Activated T-cell treated with anti-CD3 and anti-CD28 coated beads, Interleukin-2, amount 50 U/mL, for 72 hours (primary cell): ENCODE results near the gene POMGNT2. TPM values are rescaled to one million over a fixed set of nuclear protein-coding genes. Genes with fewer than 3 reads are reported as not detected.
A peak's percentile ranks its signal among the peaks of the same experiment; 100 is the strongest.

ENCODE experiments used
- ATAC-seq, 2 donors: fragments of 150-1000 bp; cut with Tn5 transposase; replicated peaks in 1 of 2; 2 replicates each; pipeline ENCODE4 v1.10.0; 2021; ENCODE audit warnings: moderate library complexity in 2 of 2, mild to moderate bottlenecking in 1 of 2
- DNase-seq, 2 donors: peaks; one replicate each; pipeline ENCODE4 v3.0.0; 2021 to 2022; ENCODE audit warnings: mixed read lengths in 1 of 2
- H3K27ac Mint-ChIP-seq: one replicate; pipeline ENCODE4 v1.8.0; 2022; ENCODE audit warnings: mild to moderate bottlenecking, moderate library complexity, mixed read lengths
- H3K27me3 Mint-ChIP-seq: one replicate; pipeline ENCODE4 v1.8.0; 2022; ENCODE audit warnings: low read depth, mixed read lengths
- H3K36me3 Mint-ChIP-seq, 2 donors: one replicate each; pipeline ENCODE4 v1.8.0; 2022; ENCODE audit warnings: mixed read lengths in 2 of 2, mild to moderate bottlenecking in 1 of 2; ENCODE audit not compliant: insufficient read depth in 2 of 2
- H3K4me1 Mint-ChIP-seq: one replicate; pipeline ENCODE4 v1.8.0; 2022; ENCODE audit warnings: low read depth, mixed read lengths
- H3K4me3 Mint-ChIP-seq, 2 donors: one replicate each; pipeline ENCODE4 v1.8.0; 2022; ENCODE audit warnings: mild to moderate bottlenecking in 2 of 2, mixed read lengths in 2 of 2, moderate library complexity in 2 of 2
- H3K9me3 Mint-ChIP-seq, 2 donors: one replicate each; pipeline ENCODE4 v1.8.0; 2022; ENCODE audit warnings: mixed read lengths in 2 of 2
- total RNA-seq, 2 donors: library from RNA; stranded (reverse); gene quantifications; one replicate each; pipeline ENCODE4 v1.2.3, GENCODE V29; 2022

Gene POMGNT2
- total RNA-seq, 2 donors from 2014 or later: 5.0 to 6.6 TPM

DNA sequence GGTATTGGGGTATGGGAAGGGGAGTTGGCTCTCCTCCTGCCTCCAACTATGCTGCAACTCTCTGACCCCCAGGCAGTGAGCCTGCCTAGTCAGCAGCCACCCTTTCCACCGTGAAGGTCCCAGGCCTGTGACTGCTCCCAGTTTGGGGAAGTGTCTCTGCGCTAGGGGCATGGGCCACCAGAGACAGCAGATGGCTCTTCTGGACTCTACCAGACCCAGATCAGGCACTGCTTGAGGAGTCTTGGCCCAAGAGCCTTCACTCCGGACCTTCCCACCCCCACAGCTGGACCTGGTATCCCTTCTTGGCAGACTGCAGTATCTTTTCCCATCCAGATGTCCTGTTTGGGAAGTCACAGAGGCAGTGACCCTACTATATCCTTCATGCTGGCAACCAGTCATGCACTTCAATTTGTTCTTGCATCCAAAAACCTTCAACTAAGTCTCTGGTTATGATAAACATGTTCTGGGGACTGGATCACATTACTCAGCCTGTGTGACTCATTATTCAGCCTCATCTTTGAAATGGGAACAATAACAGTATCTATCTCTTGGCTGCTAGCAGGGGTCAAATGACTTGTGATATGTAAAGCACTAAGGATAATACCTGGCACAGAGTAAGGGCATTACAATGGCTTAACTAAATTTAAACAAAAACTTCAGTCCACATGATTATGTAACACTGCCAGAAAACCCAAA is 62.7 kb downstream of the POMGNT2 start:
- peaks cover 5 to 8% of the 10 kb centered on the region in 2 donors for H3K36me3 Mint-ChIP-seq
- H3K4me3 Mint-ChIP-seq: no peak overlapping the region
- ATAC-seq (peak; percentile 29 to 39), DNase-seq (no peak)
- peaks cover 5% of the 10 kb centered on the region for H3K4me1 Mint-ChIP-seq
- no peak overlapping the region for H3K27ac Mint-ChIP-seq
- no peaks in the 10 kb centered on the region for H3K27me3 Mint-ChIP-seq
- peaks cover 10 to 18% of the 10 kb centered on the region in 2 donors for H3K9me3 Mint-ChIP-seq

DNA sequence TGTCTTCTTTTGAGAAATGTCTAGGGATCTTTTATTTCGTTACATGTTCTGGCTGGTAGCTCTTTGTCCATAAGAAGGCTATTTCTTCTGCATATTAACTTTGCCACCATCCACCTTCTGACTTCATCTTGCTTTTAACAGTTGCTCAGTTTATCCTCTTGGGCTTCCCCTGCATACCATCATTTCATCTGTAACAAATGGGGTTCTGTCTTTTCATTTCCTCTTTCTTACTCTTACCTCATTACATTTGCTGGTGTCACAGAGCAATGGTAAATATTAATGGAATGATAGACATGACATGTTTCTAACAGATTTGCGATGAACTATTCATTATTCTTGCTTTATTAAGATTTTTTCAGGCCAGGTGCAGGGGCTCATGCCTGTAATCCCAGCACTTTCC is 64.4 kb downstream of the POMGNT2 start:
- Mint-ChIP-seq H3K4me3 (no peak overlapping the region), H3K36me3 (peaks cover 2 to 5% of the 10 kb centered on the region in 2 donors), H3K4me1 (peaks cover 10% of the 10 kb centered on the region), H3K27me3 (no peaks in the 10 kb centered on the region), H3K9me3 (peaks cover 8 to 9% of the 10 kb centered on the region in 2 donors), H3K27ac (no peak overlapping the region)
- DNase-seq (no peak), ATAC-seq (no peak)

DNA sequence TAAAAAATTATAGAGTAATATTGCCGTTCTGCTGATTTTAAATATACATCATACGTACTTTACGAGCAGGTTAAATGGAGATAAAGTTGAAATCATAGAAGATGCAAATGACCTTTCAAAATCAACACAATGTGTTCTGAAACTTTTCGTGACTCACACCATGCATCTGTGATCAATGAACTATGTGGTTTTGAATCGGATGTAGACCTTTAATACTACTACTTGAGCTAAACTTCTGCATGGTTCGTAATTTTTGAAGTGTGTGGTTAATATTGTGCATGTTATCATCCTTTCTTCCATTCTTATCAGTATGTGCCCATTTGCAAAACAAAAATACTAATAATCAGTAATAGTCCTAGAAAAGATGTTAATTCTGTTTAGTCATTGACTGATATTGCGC is 67.9 kb downstream of the POMGNT2 start:
- peak overlapping the region in 1 of 2 donors; percentile 65 for H3K4me3 Mint-ChIP-seq
- no peaks in the 10 kb centered on the region for H3K9me3 Mint-ChIP-seq
- no peak overlapping the region for H3K27ac Mint-ChIP-seq
- peak; percentile 57 to 63 for ATAC-seq
- no peaks in the 10 kb centered on the region for H3K36me3 Mint-ChIP-seq
- no peaks in the 10 kb centered on the region for H3K27me3 Mint-ChIP-seq
- H3K4me1 Mint-ChIP-seq: peaks cover 10% of the 10 kb centered on the region
- no peak for DNase-seq

DNA sequence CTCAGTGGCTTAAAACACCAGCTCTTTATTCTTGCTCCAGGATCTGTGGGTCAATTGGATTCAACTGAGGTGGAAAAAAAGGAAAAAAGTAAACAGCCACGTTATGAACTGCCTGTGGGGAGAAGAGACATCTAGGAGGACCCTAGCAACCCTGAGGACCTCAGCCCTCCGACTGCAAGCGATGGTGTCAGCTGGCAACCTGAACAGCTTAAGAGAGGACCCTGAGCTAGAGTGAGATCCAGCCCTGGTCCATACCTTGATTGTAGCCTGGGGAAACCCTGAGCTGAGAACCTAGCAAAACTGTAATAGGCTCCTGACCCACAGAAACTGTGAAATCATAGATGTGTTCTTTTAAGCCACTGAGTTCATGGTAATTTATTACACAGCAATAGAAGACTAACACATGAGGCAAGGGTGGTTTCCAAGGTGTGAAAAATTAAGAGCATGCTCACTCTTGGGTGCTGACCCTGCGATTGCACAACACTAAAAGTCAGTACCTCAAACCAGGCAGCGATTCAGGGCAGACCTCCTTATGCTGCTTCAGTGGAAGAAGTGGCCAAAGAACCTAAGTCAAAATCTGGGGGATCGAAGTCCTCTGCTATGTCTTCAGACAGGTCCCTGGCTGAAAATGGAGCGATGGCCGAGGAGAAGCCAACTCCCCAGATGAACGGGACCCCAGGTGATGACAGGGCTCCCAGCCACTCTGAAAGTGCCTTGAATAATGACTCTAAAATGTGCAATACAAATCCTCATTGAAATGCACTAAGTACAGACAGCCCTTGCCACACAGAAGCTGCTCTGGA is 69.1 kb downstream of the POMGNT2 start:
- ATAC-seq (peak; percentile 34 to 61), DNase-seq (no peak)
- Mint-ChIP-seq H3K9me3 (no peaks in the 10 kb centered on the region), H3K27ac (no peak overlapping the region), H3K4me3 (peak overlapping the region in 1 of 2 donors; percentile 43), H3K36me3 (no peaks in the 10 kb centered on the region), H3K4me1 (peaks cover 10% of the 10 kb centered on the region), H3K27me3 (no peaks in the 10 kb centered on the region)

DNA sequence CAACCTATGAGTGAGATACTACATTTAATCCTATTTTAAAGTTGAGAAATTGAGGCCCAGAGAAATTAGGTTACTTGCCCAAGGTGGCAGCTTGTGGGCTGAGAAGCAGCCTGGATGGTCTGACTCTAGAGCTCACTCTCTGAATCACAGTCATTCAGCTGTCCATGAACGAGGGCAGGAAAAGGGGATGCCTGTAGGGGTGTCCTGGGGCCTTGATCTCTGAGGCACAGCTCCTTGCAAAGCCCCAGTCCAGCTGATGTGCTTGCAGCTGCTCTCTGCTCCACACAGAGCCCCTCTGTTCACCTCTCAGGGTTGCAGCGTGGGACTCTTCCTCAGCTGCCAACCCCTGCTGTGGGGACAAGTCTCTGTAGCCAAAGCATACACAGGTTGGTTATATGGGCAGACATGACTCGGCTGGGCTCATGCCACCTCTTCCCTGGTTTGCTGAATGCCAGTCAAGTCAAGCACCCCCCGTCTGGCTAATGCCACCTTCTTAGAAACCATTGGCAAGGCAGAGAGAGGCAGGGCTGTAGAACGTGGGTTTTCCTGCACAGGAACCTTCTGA is 70.0 kb downstream of the POMGNT2 start:
- Mint-ChIP-seq H3K4me3 (no peak overlapping the region), H3K27me3 (no peaks in the 10 kb centered on the region), H3K27ac (no peak overlapping the region), H3K4me1 (peaks cover 10% of the 10 kb centered on the region), H3K36me3 (no peaks in the 10 kb centered on the region), H3K9me3 (no peaks in the 10 kb centered on the region)
- ATAC-seq (no peak), DNase-seq (no peak)

DNA sequence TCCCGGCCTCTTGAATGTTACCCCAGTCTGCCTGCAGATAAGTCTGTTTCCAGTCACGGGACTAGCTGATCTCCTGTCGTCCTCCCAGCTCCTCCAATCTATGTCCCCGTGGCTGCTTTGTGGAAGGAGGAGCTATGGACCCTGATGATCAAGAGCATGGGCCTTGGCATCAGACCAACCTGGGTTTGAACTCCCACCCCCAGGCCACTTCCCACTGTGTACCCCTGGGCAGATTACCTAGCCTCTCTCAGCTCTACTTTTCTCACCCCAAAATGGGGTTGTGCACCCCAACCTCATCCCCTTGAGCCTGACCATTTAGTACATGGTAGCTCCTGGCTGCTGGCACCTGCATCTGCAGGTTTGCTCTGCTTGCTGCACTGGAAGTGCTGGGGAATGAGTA is 71.0 kb downstream of the POMGNT2 start:
- H3K4me1 Mint-ChIP-seq: peaks cover 10% of the 10 kb centered on the region
- H3K27ac Mint-ChIP-seq: no peak overlapping the region
- H3K36me3 Mint-ChIP-seq: no peaks in the 10 kb centered on the region
- H3K4me3 Mint-ChIP-seq: no peak overlapping the region
- DNase-seq (no peak), ATAC-seq (no peak)
- no peaks in the 10 kb centered on the region for H3K9me3 Mint-ChIP-seq
- no peaks in the 10 kb centered on the region for H3K27me3 Mint-ChIP-seq

DNA sequence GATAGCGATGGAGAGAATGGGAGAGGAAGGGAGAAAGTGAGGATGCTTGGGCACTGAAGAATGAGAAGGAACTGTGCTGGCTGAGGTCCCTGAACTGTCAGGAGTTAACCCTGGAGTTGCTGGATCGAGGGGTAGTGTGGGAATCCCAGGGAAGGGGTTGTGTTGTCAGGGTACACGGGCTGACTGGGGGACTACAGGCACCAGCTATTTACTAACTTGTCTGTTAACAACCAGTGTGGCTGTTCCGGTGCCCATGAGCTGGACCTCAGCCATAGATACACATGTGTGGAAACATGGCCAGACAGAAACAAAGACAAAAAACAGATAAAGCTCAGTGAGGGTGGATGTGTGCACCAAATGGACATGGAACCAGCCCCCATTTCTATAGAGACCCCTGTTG is 71.7 kb downstream of the POMGNT2 start:
- no peaks in the 10 kb centered on the region for H3K9me3 Mint-ChIP-seq
- H3K36me3 Mint-ChIP-seq: no peaks in the 10 kb centered on the region
- H3K4me1 Mint-ChIP-seq: peaks cover 10% of the 10 kb centered on the region
- no peak overlapping the region for H3K4me3 Mint-ChIP-seq
- H3K27me3 Mint-ChIP-seq: no peaks in the 10 kb centered on the region
- H3K27ac Mint-ChIP-seq: no peak overlapping the region
- ATAC-seq (no peak), DNase-seq (no peak)

DNA sequence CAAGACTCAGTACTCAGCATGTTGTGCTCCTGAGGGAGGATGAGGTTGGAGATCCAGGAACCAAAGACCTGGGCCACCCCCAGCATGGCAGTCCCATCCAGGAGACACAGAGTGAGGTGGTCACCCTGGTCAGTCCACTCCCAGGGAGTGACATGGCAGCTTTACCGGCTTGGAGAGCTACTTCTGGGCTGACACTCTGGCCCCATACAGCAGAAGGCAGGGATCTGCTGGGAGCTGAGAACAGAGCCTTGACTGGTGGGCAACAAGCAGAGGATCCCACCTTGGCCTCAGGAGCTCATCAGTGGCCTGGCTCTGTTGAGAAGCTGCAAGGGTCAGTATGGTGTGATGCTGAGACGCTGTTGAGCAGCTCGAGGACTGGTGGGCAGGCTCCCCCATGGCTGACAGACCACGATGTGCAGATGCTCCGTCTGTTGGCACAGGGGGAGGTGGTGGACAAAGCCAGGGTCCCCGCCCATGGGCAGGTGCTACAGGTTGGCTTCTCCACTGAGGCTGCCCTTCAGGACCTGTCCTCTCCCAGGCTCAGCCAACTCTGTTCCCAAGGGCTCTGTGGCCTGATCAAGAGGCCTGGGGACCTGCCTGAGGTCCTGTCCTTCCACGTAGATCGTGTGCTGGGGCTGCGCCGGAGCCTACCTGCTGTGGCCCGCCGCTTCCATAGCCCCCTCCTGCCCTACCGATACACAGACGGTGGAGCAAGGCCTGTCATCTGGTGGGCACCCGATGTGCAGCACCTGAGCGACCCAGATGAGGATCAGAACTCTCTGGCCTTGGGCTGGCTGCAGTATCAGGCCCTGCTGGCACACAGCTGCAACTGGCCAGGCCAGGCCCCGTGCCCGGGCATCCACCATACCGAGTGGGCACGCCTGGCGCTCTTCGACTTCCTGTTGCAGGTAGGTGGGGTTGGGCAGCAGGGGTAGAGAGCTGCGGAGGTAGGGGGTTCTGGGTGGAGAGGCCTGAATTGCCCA is 72.9 kb downstream of the POMGNT2 start:
- Mint-ChIP-seq H3K4me1 (peaks cover 2% of the 10 kb centered on the region), H3K9me3 (no peaks in the 10 kb centered on the region), H3K36me3 (no peaks in the 10 kb centered on the region), H3K4me3 (no peak overlapping the region), H3K27ac (no peak overlapping the region), H3K27me3 (no peaks in the 10 kb centered on the region)
- DNase-seq (no peak), ATAC-seq (no peak)

DNA sequence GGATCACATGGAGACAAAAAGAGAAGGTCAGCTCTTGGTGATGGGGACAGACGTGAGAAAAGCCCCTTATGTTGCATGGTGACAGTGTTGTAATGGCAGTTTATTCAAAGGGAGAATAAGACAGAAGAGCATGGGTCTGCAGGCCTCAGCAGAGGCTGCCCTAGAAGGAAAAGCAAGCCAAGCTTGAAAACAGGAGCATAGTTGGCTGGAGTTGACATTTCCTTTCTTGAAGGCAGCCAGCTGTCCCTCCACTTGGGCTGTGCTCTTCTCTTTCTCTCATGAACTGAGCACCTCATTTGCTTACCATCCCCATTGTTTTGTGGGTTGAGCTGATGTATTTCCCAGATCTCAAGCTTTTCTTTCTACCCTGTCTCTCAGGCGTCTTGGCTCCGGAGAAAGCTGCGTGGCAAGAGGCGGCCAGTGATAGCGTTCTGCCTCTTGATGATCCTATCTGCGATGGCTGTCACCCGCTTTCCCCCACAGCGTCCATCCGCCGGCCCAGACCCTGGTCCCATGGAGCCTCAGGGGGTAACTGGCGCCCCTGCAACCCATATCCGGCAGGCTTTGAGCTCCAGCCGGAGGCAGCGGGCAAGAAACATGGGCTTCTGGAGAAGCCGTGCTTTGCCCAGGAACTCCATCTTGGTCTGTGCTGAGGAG is 73.9 kb downstream of the POMGNT2 start:
- no peak overlapping the region for H3K4me3 Mint-ChIP-seq
- no peak for DNase-seq
- H3K36me3 Mint-ChIP-seq: no peaks in the 10 kb centered on the region
- H3K4me1 Mint-ChIP-seq: no peaks in the 10 kb centered on the region
- no peak overlapping the region for H3K27ac Mint-ChIP-seq
- H3K9me3 Mint-ChIP-seq: no peaks in the 10 kb centered on the region
- H3K27me3 Mint-ChIP-seq: no peaks in the 10 kb centered on the region
- no peak for ATAC-seq

DNA sequence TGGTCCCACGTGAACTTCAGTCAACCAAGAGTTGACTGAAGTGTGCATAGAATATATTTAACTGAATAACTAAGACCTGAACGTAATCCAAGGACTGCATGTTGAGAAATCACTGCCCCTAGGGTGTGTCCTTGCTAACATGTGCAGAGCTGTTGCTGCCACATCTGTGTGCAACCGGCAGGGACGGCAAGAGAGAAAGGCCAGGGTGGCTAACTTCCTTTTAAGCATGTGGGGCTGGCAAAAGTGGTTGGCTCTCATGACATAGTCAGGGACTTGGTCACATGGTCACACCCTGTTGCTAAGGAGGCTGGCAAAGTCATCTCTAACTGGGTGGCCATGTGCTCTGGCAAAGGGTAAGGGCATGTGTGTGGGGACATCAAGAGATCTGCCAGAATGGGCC is 74.4 kb downstream of the POMGNT2 start:
- ATAC-seq: no peak

DNA sequence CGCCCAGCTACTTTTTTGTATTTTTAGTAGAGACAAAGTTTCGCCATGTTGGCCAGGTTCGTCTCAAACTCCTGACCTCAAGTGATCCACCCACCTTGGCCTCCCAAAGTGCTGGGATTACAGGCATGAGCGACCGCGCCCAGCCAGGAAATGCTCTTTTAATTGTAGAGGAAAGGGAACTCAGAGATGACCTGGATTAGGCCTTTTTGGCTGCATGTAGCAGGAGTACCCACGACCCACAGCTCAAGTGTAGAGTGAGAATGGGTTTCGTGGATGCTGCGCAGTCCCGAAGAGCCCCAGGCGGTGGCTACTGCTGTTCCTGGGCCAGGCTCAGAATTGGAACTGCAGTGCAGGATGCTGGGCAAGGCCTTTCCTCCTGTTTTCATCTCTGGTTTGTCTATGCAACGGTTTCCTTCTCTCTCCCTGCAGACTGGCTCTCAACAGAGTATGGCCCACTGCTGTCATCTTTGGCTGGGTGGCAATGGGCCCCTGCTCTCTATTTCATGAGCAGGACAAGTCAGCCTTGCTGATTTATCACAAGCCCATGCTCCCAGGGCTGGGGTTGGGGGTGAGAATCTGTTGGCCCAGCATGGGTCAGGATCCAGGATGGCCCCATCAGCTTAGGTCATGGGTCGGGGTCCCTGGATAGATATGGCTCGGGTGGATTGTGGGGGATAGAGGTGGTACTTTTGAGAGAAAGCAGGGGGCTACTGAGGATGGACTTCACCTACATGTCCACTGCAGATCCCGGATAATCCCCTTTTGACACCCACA is 75.5 kb downstream of the POMGNT2 start:
- H3K4me1 Mint-ChIP-seq: peaks cover 5% of the 10 kb centered on the region
- H3K36me3 Mint-ChIP-seq: no peaks in the 10 kb centered on the region
- DNase-seq (no peak), ATAC-seq (no peak)
- no peak overlapping the region for H3K27ac Mint-ChIP-seq
- H3K9me3 Mint-ChIP-seq: no peaks in the 10 kb centered on the region
- H3K4me3 Mint-ChIP-seq: no peak overlapping the region
- H3K27me3 Mint-ChIP-seq: no peaks in the 10 kb centered on the region

More for the DNA sequence above, 74.4 kb downstream of the POMGNT2 start:
- DNase-seq: no peak
- Mint-ChIP-seq H3K27me3 (no peaks in the 10 kb centered on the region), H3K4me3 (no peak overlapping the region), H3K27ac (no peak overlapping the region), H3K36me3 (no peaks in the 10 kb centered on the region), H3K9me3 (no peaks in the 10 kb centered on the region), H3K4me1 (no peaks in the 10 kb centered on the region)
